Bronchial smooth muscle cell (primary cell): ENCODE measurements around the gene SLC7A6OS. TPM values are rescaled to one million over a fixed set of nuclear protein-coding genes. Genes with fewer than 3 reads are reported as not detected.

Experiments used
- total RNA-seq: library from RNA; depleted of rRNA; stranded (reverse); fragments of >200 nt; gene quantifications from 2 replicates; pipeline ENCODE4 v1.2.1, GENCODE V29; 2014

Gene SLC7A6OS
- total RNA-seq: 14.3 and 15.4 TPM in 2 replicates

DNA sequence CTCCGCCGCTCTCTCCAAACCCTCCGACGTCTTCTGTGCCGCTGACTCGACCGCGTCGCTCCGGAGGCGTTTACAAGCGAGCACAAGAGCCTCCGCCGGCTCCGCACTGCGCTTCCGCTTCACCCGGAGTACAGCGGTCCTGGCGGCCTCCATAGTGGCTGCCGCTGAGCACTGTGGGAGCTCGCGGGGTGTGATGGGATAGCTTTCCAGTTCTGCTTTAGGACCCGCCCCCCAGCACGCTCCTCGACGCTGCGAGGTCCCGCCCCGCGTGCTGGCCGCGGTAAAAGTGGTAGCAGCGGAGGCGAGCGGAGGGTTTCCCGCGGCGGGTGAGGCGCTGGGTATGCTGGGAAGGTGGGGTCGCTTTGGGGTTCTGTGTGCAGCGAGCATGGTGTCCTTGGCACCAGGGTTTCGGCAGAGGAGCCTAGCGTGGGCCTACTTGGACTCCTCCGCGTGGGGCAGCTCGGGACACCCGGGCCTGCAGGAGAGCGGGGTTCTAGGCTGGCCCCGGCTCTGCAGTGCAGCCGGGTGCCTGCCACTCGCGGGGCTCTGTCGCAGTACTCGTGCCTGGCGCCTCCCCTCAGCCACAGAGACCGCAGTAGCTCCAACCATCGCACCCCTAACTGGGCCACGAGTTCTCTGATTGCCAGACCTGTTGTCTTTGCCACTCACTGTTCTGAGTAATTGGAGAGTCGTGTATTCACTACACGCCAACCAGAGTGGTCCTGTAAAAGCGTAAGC, at the start of gene SLC7A6OS, which contains the start of gene PRMT7:
Gene SLC7A6OS (minus strand): TSS at position 173 of the 738 bp plus-strand sequence. CDS start 20 bp downstream, at position 153.
Gene PRMT7 (plus strand): TSS at position 246 of the 738 bp plus-strand sequence. CDS start 4,961 bp downstream, outside the sequence.

GRCh38 chr16:68264128-68265077, 46.3 kb downstream of the SLC7A6OS start, which contains the start of gene SLC7A6:
SLC7A6 (plus strand) TSS chr16:68264526; CDS start chr16:68274727, 10,201 bp downstream.

Other genes with a start within 250 kb of the SLC7A6OS start
- 5.0 and 6.0 TPM in 2 replicates for gene NFATC3, start 225.6 kb downstream of the SLC7A6OS start, total RNA-seq
- 0.09 and 0.16 TPM in 2 replicates for gene ESRP2, start 74.8 kb downstream of the SLC7A6OS start, total RNA-seq
- gene PLA2G15, start 65.6 kb downstream of the SLC7A6OS start, total RNA-seq: 18.5 and 19.4 TPM in 2 replicates
- gene SLC7A6, start 46.4 kb downstream of the SLC7A6OS start, total RNA-seq: 7.4 and 10.2 TPM in 2 replicates
- 53.6 and 72.7 TPM in 2 replicates for gene PRMT7, start 73 bp upstream of the SLC7A6OS start, total RNA-seq
- under 0.01 and 0.09 TPM in 2 replicates for gene SMPD3, start 137.6 kb upstream of the SLC7A6OS start, total RNA-seq
- gene ZFP90, start 228.3 kb upstream of the SLC7A6OS start, total RNA-seq: 18.6 and 24.7 TPM in 2 replicates